GM19043 (cell line): Measurements from ENCODE around the gene CYP19A1.
A peak's percentile ranks its signal among the peaks of the same experiment; 100 is the strongest.

Experiments used
- ATAC-seq: cut with Tn5 transposase; IDR thresholded peaks from one replicate; pipeline ENCODE4 v1.9.1; 2021; ENCODE audit warnings: low read depth; ENCODE audit not compliant: unreplicated experiment

CYP19A1 gene

GRCh38 chr15:51226576-51227210 lies 111.7 kb downstream of the CYP19A1 start:
- no peak for ATAC-seq

DNA sequence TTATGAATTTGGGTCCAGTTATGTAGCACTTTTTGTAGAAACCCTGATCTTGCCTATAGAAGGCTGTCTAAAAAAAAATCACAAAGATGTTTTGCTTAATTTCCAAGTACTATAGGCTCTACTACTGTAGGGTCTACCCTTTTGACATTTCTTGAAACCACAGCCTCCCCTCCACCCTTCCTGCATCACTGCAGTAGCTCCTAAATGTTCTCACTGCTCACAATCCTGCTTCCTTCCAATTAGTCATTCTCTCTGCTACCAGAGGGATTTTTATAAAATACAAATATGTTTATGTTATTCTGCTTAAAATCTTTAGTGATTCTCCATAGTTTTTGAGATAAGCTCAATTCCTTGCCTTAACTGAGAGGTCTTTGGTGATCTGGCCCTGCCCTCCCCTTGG lies 114.0 kb downstream of the CYP19A1 start:
- ATAC-seq, result no peak

- ATAC-seq, result no peak
Measured at GRCh38 chr15:51223771-51224229, 114.6 kb downstream of the CYP19A1 start.

GRCh38 chr15:51218299-51218938 lies 120.0 kb downstream of the CYP19A1 start:
- no peak for ATAC-seq

- ATAC-seq, result no peak
Measured at GRCh38 chr15:51212909-51213308, 125.5 kb downstream of the CYP19A1 start.

- no peak for ATAC-seq
Measured at GRCh38 chr15:51212239-51212638, 126.2 kb downstream of the CYP19A1 start.

DNA sequence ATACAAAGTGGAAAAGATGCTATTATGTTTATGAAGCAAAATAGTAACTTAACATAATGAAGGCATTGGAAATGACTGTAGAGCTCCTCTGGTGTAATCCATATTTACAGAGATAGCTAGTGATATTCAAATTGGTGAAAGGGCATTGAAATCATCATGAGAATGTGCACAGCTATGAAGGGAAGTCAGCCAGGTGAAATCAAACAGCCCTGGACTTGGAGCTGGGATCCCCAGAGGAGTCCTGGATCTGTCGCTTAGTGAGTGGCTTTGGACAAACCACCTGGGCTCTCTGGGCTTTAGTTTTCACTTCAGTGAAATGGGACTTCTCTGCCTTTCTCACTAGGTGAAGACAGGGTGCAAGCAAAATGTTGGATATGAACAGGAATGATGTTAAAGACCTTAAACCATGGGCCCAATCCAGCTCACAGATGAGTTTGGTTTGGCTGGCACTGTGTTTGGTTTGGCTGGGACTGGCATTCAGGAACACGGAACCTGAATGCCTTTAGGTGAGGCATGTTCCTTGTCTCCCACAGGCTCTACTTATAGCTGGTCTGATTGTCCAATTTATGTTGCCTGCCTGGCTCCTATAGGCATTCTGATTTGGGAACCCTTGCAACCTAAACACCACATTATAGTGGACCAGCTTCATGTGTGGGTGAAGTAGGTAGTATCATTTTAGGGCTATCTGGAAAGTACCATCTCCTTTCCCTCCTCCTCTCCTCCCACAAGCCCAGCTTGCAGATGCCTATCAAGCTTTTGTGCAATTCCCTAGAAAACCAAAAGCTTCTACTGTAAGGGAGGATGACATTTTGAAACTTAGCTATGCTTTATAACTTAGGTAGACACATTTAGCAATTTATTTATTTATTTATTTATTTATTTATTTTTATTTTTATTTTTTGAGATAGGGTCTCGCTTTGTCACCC lies 133.1 kb downstream of the CYP19A1 start:
- ATAC-seq, result no peak

DNA sequence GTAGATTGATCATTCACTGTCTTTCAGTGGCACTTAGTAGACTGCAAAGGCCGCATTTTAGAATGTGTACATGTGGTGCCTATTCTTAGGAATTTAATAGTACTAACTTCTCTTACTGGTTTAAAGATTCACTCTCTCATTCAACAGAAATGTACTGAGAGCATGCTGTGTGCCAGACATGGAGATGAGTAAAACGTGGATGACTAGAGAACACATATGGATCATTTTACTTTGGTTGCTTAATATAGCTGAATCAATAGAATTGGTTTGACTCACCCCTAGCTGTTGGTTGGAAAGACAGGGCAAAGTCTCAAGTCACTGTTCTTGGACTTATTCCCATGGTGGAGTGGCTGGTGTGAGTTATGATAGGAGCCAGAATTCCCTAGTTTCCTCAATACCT lies 134.6 kb downstream of the CYP19A1 start:
- ATAC-seq, result no peak

DNA sequence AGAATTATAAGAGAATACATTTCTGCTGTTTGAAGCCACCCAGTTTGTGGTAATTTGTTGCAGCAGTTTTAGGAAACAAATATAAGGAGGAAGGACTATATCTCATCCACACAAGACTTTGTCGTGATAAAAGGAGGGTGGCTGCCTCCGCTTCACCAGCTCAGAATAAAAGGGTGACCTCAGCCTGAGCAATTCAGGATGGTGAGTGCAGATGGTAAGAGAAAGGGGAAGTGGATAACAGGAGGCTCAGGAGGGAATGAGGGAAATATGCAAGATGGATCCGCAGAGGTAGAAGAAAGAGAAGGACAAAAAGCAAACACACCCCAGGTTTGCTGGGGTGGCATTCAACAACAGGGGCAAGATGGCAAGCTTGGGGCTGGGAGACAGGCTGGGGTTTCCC lies 135.6 kb downstream of the CYP19A1 start:
- no peak for ATAC-seq

GRCh38 chr15:51201581-51201980 lies 136.8 kb downstream of the CYP19A1 start:
- ATAC-seq, result no peak

DNA sequence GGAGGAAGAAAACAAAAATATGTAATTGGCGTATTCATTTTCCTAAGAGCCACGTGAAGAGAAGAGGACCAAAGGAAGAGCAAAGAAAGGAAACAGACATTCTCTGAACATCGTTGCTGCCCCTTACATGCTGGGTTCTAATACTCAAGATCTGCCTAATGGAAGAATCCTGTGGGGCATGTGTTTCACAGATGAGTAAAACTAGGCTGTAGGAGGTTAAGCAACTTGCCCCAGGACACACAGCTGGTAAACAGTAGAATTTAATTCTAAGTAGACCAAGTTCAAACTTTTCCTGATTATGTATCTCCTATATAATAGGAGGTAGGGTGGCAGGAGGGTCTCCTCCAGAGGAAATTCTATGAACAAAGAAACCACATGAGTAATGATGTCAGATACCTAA lies 137.6 kb downstream of the CYP19A1 start:
- ATAC-seq, result no peak

GRCh38 chr15:51199541-51199940 lies 138.9 kb downstream of the CYP19A1 start:
- ATAC-seq, result no peak

DNA sequence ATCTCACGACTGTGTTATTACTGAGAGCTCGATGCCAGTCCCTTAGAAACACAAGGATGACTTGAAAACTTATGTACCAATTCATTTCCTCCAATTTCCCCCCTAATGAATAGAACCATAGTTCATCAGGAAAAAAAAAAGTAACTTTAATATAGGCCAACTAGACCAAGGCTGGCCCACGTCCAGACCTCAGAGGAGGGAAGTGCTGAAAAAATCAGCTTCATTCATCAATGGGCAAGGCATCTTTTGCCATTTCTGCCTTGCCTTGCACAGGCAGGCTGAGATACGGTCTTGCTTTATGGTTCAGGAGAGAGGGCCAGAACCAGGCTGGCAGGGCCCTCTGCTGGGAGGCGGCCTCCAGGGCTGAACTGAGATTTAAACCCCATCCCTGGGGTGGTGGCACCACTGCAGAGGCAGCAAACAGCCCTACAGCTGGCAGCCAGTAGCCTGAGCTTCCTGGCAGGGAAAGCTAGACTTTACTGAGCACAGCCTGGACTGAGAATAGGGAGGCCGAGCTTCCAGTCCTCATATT lies 139.6 kb downstream of the CYP19A1 start:
- no peak for ATAC-seq

- no peak for ATAC-seq
Measured at GRCh38 chr15:51195459-51195858, 142.9 kb downstream of the CYP19A1 start.

GRCh38 chr15:51193979-51194378 lies 144.4 kb downstream of the CYP19A1 start:
- no peak for ATAC-seq

- ATAC-seq, result no peak
Measured at GRCh38 chr15:51193526-51193925, 144.9 kb downstream of the CYP19A1 start.

DNA sequence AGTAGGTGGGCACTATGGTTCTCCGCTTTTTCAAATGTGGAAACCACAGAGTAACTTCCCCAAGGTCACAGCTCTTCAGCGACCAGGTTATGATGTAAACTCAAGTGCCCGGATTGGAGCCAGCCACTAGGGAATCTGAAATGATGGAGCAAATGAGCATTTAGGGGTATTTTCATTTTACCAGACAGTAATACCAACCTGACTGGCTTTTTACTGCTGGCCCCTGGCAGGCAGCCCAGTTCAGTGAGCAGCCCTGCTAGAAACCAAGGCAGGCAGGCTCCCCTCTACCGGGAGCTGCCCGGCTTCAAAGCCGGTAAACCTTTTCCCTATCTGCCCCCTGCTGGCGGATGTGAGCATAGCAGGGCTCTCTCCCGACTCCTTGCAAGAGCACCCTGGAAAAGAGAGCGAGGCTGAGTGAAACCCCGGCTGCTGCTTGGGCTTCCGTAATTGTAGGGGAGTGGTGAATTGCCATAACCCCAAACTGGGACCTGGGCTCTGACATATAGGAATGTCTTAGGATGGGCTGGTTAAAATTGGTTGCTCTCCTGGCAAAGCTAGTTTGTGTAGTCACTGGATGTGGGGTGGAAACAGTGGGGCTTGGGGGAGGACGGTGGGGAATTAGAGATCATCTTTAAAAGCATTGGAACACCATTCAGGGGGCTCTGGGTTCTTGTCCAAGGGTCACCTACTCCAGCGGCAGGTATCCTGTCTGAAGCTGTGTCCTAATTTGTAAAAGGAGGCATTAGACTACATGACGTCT lies 145.7 kb downstream of the CYP19A1 start:
- peak; percentile 74 for ATAC-seq

DNA sequence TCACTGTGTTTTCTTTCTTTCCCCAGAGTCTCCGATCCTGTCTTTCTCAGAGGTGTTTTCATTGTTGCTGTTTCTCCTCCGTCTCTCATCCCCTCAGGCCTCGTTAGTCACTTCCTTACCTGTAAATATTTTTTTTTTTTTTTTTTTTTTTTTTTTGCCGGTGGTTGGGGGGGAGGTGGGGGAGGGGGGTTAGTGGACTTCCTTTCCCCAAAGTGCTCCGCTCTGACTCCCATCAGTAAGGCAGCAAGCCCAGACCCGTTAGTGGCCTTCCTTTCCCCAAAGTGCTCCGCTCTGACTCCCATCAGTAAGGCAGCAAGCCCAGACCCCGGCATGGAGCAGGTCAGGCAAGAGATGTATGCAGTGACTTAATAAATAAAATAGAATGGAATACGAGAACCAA lies 146.6 kb downstream of the CYP19A1 start:
- ATAC-seq, result no peak

DNA sequence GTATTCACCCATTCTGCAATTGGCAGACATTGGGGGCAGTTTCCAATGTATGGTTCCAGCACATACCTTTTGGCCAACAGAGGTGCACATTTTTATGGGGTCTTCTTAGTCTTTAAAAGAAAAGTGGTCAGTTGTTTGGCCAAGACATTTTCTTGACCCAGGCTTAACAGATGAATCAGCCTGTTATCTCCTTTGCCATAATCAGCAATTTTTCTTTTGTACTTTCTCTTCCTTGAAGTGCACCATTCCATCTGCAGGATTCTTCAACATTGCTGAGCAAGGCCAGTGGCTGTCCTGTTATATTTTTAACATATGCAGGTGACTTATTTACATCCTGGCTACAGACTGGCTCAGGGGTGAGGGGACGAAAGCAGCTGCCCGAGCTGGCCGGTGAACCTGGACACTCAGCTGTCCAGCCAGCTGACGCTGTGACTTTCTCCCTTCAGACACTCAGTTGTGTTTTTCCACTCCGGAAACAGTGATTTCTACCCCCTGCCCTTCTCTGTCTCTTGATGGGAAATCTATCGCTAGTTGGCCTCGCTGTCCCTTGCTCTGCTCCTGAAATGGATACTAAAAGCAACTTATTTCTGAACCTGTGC lies 147.2 kb downstream of the CYP19A1 start:
- no peak for ATAC-seq
